GM19372 (cell line): ENCODE results near the gene STX7.
A peak's percentile ranks its signal among the peaks of the same experiment; 100 is the strongest.

Source experiments
- ATAC-seq: cut with Tn5 transposase; IDR thresholded peaks from one replicate; pipeline ENCODE4 v1.9.1; 2021; ENCODE audit warnings: mild to moderate bottlenecking, low read depth, moderate library complexity; ENCODE audit not compliant: unreplicated experiment

Gene STX7

GRCh38 chr6:132418235-132418965 is 94.5 kb downstream of the STX7 start:
- ATAC-seq, result no peak

DNA sequence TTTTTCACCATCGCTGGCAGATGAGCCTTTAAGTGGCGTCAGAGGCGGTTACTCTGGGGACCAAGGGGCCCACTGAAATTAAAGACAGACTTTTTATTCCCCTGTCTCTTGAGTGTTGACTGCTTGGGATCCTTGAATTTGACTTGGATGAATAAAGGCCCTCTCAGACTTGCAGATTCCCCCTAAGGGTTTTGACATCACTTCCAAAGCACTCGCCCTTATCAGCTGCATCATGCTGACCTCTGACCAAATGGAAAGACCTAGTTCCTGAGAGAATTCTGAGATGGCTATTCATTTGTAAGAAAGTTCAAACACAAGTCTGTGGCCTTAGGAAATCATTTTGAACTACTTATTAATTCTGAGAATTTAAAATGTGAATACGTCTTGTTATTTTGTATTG is 98.2 kb downstream of the STX7 start:
- no peak for ATAC-seq

DNA sequence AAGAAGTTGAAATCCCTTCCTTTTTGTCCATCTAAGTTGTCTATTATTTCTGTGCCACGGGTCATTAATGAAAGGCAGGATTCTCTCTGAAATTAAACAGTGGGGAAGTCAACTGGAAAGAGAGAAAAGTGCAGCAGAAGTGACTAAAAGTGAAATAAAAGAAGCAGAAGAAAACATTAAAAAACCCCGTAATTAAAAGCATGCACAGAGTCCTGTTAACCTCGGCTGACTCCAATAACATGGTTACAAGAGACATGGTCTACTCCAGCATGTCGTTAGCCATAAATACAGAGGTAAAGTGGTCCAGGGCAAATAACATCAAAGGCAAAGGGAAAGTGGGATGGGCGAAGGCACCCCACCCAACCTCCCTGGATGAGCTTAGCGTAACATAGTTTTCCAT is 98.6 kb downstream of the STX7 start:
- ATAC-seq, result no peak

GRCh38 chr6:132413499-132413802 is 99.5 kb downstream of the STX7 start:
- no peak for ATAC-seq

- no peak for ATAC-seq
These were observed 100.0 kb downstream of the STX7 start for GRCh38 chr6:132412656-132413498.

GRCh38 chr6:132411296-132411695 is 101.6 kb downstream of the STX7 start:
- no peak for ATAC-seq

GRCh38 chr6:132410830-132411229 is 102.1 kb downstream of the STX7 start:
- ATAC-seq, result no peak

GRCh38 chr6:132405143-132405915 is 107.6 kb downstream of the STX7 start:
- peak; percentile 34 for ATAC-seq

- no peak for ATAC-seq
These were observed 108.2 kb downstream of the STX7 start for GRCh38 chr6:132404736-132405135.

- no peak for ATAC-seq
These were observed 108.6 kb downstream of the STX7 start for GRCh38 chr6:132404330-132404729.

DNA sequence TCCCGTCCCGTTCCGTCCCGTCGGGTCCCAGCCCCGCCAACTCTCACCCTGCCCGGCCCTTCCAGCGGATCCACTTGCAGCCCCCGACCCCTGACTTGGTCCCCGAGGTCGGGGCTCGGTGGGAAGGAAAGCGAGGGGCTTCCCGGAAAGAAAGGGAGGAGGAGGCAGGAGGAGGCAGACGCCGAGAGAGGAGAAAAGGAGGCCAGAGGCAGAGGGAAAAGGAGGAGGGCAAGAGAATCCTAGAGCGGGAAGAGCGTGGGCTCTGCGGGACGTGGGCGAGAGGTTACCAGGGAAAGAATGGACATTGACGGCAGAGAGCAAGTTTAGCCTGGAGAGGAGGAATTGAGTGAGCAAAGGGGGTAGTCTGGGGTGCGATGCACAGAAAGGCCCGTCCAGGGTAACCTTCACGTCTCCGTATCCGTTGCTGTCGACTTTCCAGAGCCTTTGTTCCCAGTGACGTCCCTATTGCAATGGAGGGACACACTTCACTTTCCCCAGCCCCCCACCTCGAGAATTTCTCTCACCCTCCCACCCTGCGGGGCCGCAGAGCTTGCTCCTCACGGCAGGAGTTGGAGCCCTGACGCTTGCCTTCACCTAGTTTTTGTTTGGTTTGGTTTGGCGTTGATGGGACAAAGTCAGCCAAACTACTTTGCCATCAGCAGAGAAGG is 111.2 kb downstream of the STX7 start:
- no peak for ATAC-seq

GRCh38 chr6:132400883-132401617 is 111.9 kb downstream of the STX7 start, which contains the start of gene MOXD1:
Gene MOXD1 (minus strand): TSS chr6:132401475. CDS start chr6:132401426, 49 bp downstream.
- ATAC-seq, result peak; percentile 66

- ATAC-seq, result no peak
These were observed 112.4 kb downstream of the STX7 start for GRCh38 chr6:132400555-132400882.

GRCh38 chr6:132399376-132400074 is 113.4 kb downstream of the STX7 start:
- ATAC-seq, result no peak
